PC-3 (cell line): ENCODE data around the gene SERPINE1. TPM values are rescaled to one million over a fixed set of nuclear protein-coding genes. Genes with fewer than 3 reads are reported as not detected.
A peak's percentile ranks its signal among the peaks of the same experiment; 100 is the strongest.

Experiments
- ATAC-seq: fragments of 200-7000 bp; cut with Tn5 transposase; 2 replicates; pipeline ENCODE4 v1.9.1; 2020; ENCODE audit warnings: mild to moderate bottlenecking, moderate library complexity
- BruUV-seq: library from RNA; stranded (reverse); fragments of 400-500 nt; replicated peaks from 2 replicates; lab custom pipeline; 2021; lab: Mats Ljungman, UMichigan
- CTCF ChIA-PET: fragments of 300-600 bp; sonication (Branson Sonifier 250); formaldehyde crosslinking; loops from one replicate; lab custom pipeline; 2022; ENCODE audit warnings: antibody characterized with exemption; lab: Charles Lee
- POLR2A ChIA-PET: fragments of 300-600 bp; sonication (Branson Sonifier 250); formaldehyde crosslinking; loops from one replicate; lab custom pipeline; 2022; ENCODE audit warnings: antibody characterized with exemption; ENCODE audit not compliant: unreplicated experiment; lab: Charles Lee
- DNase-seq: peaks from one replicate; pipeline ENCODE4 v3.0.0-alpha.2; 2015
- H2AFZ ChIP-seq: fragments of 300-600 bp; sonication (generic); 2 replicates; pipeline ENCODE4 v1.6.0; 2016; ENCODE audit warnings: antibody characterized with exemption, low read length
- H3F3A ChIP-seq: fragments of 300-600 bp; sonication (generic); one replicate; pipeline ENCODE4 v1.6.0; 2017; ENCODE audit warnings: antibody characterized with exemption, low read length, control low read depth, mild to moderate bottlenecking; ENCODE audit not compliant: unreplicated experiment
- H3K27ac ChIP-seq: fragments of 300-600 bp; sonication (generic); 2 replicates; pipeline ENCODE4 v1.5.1; 2016; ENCODE audit warnings: mild to moderate bottlenecking, low read length
- H3K27me3 ChIP-seq: fragments of 300-600 bp; sonication (generic); 2 replicates; pipeline ENCODE4 v1.6.1; 2016; ENCODE audit warnings: low read length, mixed read lengths
- H3K36me3 ChIP-seq: fragments of 300-600 bp; sonication (generic); 2 replicates; pipeline ENCODE4 v1.6.1; 2016; ENCODE audit warnings: low read depth, mixed run types, low read length, mixed read lengths
- H3K4me1 ChIP-seq: fragments of 300-600 bp; sonication (generic); 2 replicates; pipeline ENCODE4 v1.5.1; 2016; ENCODE audit warnings: low read length; ENCODE audit not compliant: insufficient read depth
- H3K4me2 ChIP-seq: fragments of 300-600 bp; sonication (generic); 2 replicates; pipeline ENCODE4 v1.6.0; 2016; ENCODE audit warnings: low read length
- H3K4me3 ChIP-seq: fragments of 300-600 bp; sonication (generic); 2 replicates; pipeline ENCODE4 v1.5.1; 2016; ENCODE audit warnings: mild to moderate bottlenecking, low read length, mixed read lengths
- H3K79me2 ChIP-seq: fragments of 300-600 bp; sonication (generic); 2 replicates; pipeline ENCODE4 v1.6.1; 2017; ENCODE audit warnings: low read length, mixed read lengths
- H3K9ac ChIP-seq: fragments of 300-600 bp; sonication (generic); 2 replicates; pipeline ENCODE4 v1.6.0; 2016; ENCODE audit warnings: mild to moderate bottlenecking, low read length
- H3K9me2 ChIP-seq: fragments of 300-600 bp; sonication (generic); replicated peaks from 2 replicates; pipeline ENCODE4 v1.6.1; 2016; ENCODE audit warnings: mixed run types, low read length, mixed read lengths
- H3K9me3 ChIP-seq: fragments of 300-600 bp; sonication (generic); 2 replicates; pipeline ENCODE4 v1.6.1; 2016; ENCODE audit warnings: low read length, mixed read lengths
- H4K20me1 ChIP-seq: fragments of 300-600 bp; sonication (generic); 2 replicates; pipeline ENCODE4 v1.6.1; 2016; ENCODE audit warnings: low read length, mixed read lengths
- EZH2 ChIP-seq: fragments of 300-600 bp; sonication (generic); IDR thresholded peaks from one replicate; pipeline ENCODE4 v1.6.1; 2017; ENCODE audit warnings: antibody characterized with exemption, mild to moderate bottlenecking, low read length; ENCODE audit not compliant: unreplicated experiment
- EZH2phosphoT487 ChIP-seq: fragments of 300-600 bp; sonication (generic); IDR thresholded peaks from 2 replicates; pipeline ENCODE4 v1.6.1; 2018; ENCODE audit warnings: mild to moderate bottlenecking, antibody characterized with exemption, low read length, borderline replicate concordance
- intact Hi-C: fragments of 100-400 bp; cut with micrococcal nuclease; formaldehyde crosslinking; loops from 2 replicates; pipeline ENCODE4 v1.9.0; 2023
- total RNA-seq: library from RNA; depleted of rRNA; stranded (reverse); fragments of >200 nt; gene quantifications from 2 replicates; pipeline ENCODE4 v1.2.3, GENCODE V29; 2014
- TF ChIP-seq, protein P1 (sequence below): fragments of 300-600 bp; sonication (generic); conservative IDR thresholded peaks from 2 replicates; pipeline ENCODE4 v1.5.1; 2017; ENCODE audit warnings: antibody characterized with exemption, low read depth, mild to moderate bottlenecking, low read length

The SERPINE1 gene
- total RNA-seq, 1 experiment from 2014 or later = 46.1 TPM

DNA sequence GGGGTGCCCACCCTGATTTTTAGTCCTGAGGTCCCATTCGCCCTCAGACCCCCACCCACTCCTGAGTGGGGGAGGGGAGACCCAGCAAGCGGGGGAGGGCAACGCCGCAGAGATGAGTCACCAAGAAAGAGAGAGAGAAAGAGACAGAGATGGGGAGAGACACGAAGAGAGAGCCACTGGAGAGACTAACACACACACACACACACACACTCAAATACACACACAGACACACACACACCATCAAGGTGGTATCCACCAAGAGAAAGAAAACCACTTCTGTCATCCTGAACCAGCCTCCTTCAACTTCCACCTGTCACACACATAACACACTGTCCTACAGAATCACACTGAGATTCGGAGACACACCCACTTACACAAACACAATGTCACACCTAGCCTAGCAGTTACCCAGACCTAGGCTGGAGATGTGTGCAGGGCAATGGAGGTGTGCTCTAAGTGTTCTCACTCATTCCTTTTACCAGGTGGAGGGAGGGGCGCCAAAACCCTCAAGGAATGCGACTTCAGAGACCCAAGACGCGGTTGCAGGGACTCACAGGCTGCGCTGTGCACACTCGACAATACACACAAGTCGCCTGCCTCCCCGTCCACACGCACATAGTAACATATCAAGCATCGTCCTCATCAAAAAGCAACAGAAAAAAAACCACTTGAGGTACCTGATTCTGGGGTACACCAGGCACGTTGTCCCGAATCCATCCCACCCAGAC is 42.4 kb downstream of the SERPINE1 start:
- Histone ChIP-seq H3F3A (no peaks in the 10 kb centered on the region), H2AFZ (peak overlapping the region; percentile 56), H3K79me2 (no peaks in the 10 kb centered on the region), H3K27ac (no peak overlapping the region), H3K9ac (no peak overlapping the region), H3K36me3 (no peaks in the 10 kb centered on the region), H4K20me1 (no peaks in the 10 kb centered on the region), H3K9me2 (no peaks in the 10 kb centered on the region), H3K27me3 (peaks cover 61% of the 10 kb centered on the region), H3K4me2 (peak overlapping the region; percentile 70), H3K4me3 (peak overlapping the region; percentile 41; the same call in 1 of the 2 replicates), H3K9me3 (no peaks in the 10 kb centered on the region), H3K4me1 (peaks cover 45% of the 10 kb centered on the region)
- DNase-seq (no peak), ATAC-seq (no peak)
- TF ChIP-seq EZH2 (no peak), EZH2phosphoT487 (no peak)
- TF ChIP-seq, protein P1, sequence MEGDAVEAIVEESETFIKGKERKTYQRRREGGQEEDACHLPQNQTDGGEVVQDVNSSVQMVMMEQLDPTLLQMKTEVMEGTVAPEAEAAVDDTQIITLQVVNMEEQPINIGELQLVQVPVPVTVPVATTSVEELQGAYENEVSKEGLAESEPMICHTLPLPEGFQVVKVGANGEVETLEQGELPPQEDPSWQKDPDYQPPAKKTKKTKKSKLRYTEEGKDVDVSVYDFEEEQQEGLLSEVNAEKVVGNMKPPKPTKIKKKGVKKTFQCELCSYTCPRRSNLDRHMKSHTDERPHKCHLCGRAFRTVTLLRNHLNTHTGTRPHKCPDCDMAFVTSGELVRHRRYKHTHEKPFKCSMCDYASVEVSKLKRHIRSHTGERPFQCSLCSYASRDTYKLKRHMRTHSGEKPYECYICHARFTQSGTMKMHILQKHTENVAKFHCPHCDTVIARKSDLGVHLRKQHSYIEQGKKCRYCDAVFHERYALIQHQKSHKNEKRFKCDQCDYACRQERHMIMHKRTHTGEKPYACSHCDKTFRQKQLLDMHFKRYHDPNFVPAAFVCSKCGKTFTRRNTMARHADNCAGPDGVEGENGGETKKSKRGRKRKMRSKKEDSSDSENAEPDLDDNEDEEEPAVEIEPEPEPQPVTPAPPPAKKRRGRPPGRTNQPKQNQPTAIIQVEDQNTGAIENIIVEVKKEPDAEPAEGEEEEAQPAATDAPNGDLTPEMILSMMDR = no peak
- intact Hi-C loops = loop anchor here (1.0 kb wide), 1 partner anchor 25 kb away; no protein-coding TSS in a partner anchor
- BruUV-seq = no TSS peak
- ChIA-PET POLR2A (no interaction called here), CTCF (no interaction called here)

DNA sequence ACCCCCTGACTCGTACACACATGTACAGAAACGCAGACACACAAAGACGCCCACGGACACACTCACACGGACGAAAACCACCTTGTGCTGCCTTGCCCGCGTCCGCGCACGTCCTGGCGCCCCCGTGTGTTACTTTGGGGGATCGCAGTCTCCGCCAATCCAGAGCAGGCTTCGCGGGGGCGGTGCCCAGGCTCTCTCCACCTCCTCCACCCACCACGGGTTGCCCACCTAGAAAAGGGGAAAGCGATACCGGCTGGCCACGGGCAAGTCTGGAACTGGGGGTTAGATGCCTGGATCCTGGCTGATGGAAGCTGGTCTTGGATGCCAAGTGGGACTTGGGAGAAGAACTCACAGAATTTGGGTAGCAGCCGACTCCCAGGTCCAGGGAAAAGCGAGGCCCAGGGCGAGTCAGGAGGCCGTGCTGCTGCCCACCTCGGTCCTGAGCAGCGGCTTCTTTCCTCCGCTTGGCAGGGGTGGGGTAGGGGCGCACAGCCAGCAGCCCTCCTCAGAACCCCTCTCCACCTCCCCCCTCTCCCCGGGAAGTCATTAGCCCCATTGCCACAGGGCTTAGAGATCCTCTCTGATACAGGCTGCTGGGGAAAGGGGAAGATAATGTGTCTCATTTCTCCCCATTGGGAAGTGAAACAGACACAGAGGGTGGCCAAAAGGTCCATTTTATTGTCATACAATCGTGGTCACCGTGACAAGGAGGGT is 43.1 kb downstream of the SERPINE1 start:
- H3K4me2 ChIP-seq = peak overlapping the region; percentile 70
- ChIA-PET CTCF (interaction anchor here (0.6 kb wide), 1 partner anchor 17 kb away, joined by 4 read pairs; no protein-coding TSS in a partner anchor), POLR2A (no interaction called here)
- H3K79me2 ChIP-seq = no peaks in the 10 kb centered on the region
- no peak overlapping the region for H3K27ac ChIP-seq
- no peaks in the 10 kb centered on the region for H3K36me3 ChIP-seq
- peak; percentile 40 for ATAC-seq
- H3F3A ChIP-seq = no peaks in the 10 kb centered on the region
- TF ChIP-seq EZH2phosphoT487 = no peak
- TF ChIP-seq, protein P1 = peak; percentile 92
- H3K9me3 ChIP-seq = no peaks in the 10 kb centered on the region
- no peaks in the 10 kb centered on the region for H4K20me1 ChIP-seq
- intact Hi-C loops = loop anchor here (1.0 kb wide), 1 partner anchor 26 kb away; no protein-coding TSS in a partner anchor
- H3K9ac ChIP-seq = no peak overlapping the region
- H3K4me3 ChIP-seq = peak overlapping the region; percentile 41; the same call in 1 of the 2 replicates
- H2AFZ ChIP-seq = peak overlapping the region; percentile 56
- peaks cover 55% of the 10 kb centered on the region for H3K27me3 ChIP-seq
- DNase-seq = peak; percentile 63
- H3K4me1 ChIP-seq = peaks cover 45% of the 10 kb centered on the region
- BruUV-seq = no TSS peak
- H3K9me2 ChIP-seq = no peaks in the 10 kb centered on the region
